Raji (cell line): ENCODE data around the gene POLN.

Source experiments
- POLR2A ChIP-seq: IDR thresholded peaks from 2 replicates; pipeline ENCODE4 v1.6.1; 2011; ENCODE audit warnings: low read depth, low read length, control low read depth; ENCODE audit not compliant: insufficient read depth

The POLN gene

DNA sequence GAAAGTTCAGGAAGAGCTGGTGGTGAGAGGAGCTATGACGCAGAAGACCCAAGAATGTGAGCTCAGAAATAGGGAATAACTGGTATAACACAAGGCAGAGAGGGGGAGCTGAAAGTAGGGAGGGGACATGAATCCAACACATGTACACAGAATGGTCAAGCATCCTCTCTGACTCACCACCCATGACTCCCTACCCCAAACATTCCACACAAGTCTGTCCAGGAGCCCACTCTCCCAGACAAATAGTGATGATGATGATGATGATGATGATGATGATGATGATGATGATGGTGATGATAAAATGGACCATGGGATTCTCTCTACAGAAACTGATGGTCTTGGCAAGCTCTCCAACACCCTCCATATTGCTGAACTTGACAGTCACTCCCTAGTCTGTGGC, 136.4 kb downstream of the POLN start:
- TF ChIP-seq POLR2A = no peak

GRCh38 chr4:2104556-2105345, 137.2 kb downstream of the POLN start:
- TF ChIP-seq POLR2A = no peak

DNA sequence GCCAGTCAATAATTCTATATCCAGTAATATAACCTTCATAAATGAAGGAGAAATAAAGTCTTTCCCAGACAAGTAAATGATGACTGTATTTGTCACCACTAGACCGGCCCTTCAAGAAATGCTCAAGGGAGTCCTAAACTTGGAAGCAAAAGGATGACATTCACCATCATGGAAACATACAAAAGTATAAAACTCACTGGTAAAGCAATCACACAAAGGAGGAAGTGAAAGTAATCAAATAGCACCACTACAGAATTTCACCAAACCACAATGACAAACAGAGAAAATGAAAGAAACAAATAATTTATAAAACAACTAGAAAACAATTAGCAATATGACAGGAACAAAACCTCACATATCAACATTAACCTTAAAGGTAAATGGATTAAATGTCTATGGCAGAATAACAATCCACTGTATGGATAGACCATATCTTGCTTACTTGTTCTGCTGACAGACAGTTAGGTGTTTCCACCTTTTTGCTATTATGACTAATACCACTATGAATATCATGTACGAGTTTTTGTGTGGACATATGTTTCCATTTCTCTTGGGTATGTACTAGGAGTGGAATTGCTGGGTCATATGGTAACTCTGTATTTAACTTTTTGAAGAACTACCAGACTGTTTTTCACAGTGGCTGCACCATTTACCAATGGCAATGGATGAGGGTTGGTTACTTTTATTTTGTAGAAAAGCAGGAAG, 137.9 kb downstream of the POLN start:
- no peak for TF ChIP-seq POLR2A

DNA sequence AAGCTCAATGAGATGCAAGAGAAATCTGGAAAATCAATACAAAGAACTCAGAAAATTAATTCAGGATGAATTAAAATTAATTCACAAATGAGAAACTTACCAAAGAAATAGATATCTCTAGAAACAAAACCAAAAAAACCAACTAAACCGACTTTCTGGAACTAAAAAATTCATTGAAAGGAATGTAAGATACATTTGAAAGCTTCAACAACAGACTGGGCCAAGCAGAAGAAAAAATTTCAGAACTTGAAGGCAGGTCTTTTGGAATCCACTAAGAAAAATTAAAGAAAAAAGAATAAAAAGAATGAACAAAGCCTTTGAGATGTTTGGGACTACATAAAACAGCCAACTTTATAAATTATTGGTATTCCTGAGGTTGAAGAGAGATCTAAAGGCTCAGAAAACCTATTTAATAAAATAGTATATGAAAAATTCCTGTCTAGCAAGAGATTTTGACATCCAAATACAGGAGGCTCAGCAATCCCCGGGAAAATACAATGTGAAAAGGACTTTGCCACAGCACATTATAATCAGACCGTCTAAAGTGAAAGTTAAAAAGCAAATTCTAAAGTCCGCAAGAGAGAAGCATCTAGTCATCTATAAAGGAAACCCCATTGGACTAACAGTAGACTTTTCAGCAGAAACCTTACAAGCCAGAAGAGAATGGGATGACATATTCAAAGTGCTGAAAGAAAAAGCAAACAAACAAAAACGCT, 138.6 kb downstream of the POLN start:
- TF ChIP-seq POLR2A = no peak

DNA sequence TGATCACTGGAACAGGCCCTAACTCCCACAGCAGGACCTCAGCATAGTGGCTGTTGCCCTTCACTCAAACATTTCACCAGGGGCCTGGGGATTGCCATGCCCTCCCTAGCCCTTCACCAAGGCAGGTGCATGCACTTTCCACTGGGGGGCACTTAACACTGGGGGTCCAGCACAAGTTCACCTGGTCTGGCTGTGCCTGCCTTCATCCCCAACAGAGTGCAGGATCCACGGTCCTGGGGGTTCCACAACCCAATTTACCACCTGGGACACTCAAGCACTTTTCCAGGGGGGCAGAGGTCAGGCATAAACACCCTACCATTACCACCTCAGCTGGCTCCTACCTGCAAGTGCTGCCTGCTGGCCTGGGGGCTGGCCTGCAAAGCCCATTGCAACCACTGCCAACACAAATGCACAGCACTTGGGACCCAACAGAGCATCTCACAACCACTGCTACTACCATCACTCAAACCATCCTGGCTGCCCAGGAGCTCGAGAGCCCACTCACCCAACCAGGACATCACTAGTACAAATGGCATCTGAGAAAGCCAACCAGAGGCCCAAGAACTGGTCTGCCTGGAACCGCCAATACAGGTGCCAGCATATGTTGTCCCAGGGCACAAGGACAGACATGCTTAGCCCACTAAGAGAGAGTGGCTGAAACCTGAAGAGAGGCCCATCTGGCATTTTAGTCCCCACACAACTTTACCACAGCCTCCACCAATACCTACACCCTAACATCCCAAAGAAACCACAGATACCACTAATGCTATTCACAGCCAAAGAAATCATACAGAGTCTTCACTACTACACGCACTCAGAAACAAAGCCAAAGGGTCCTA, 139.7 kb downstream of the POLN start:
- TF ChIP-seq POLR2A = no peak

GRCh38 chr4:2101346-2102044, 140.4 kb downstream of the POLN start:
- TF ChIP-seq POLR2A = no peak

GRCh38 chr4:2096073-2096609, 145.8 kb downstream of the POLN start:
- no peak for TF ChIP-seq POLR2A

- TF ChIP-seq POLR2A = no peak
These were observed 146.5 kb downstream of the POLN start for GRCh38 chr4:2095236-2096072.

DNA sequence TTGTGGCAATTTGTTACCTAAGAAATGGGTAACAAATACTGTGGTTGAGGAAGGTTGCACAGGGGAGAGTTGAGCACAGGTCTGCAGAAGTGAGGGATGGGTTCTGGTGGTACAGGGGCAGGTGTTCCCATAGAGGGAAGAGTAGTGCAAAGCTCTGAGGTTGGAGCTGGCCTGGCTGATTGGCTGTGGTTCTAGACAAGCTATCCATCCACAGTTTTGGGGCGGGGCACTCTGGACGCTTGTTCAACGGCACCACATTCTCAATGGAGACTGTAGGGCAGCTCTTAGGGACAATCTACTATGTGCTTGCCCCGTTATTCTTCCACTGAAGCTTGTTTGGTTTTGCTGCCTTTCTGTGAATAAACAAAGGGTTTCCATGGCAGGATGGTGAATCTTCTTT, 147.4 kb downstream of the POLN start:
- no peak for TF ChIP-seq POLR2A

- no peak for TF ChIP-seq POLR2A
These were observed 148.7 kb downstream of the POLN start for GRCh38 chr4:2093265-2093664.

- TF ChIP-seq POLR2A = no peak
These were observed 149.3 kb downstream of the POLN start for GRCh38 chr4:2092669-2093053.

GRCh38 chr4:2091990-2092668, 149.8 kb downstream of the POLN start:
- no peak for TF ChIP-seq POLR2A

GRCh38 chr4:2090642-2091041, 151.3 kb downstream of the POLN start:
- no peak for TF ChIP-seq POLR2A
